BE2C (cell line): ENCODE results near the gene LINC00237.

ENCODE experiments used
- DNase-seq: peaks from one replicate; pipeline ENCODE4 v3.0.0-alpha.2; 2020
- H3K27me3 ChIP-seq: fragments of 250-450 bp; sonication (Bioruptor Pico); 2 replicates; pipeline ENCODE4 v1.5.1; 2020; ENCODE audit warnings: mild to moderate bottlenecking
- H3K36me3 ChIP-seq: fragments of 250-450 bp; sonication (Bioruptor Pico); 2 replicates; pipeline ENCODE4 v1.5.1; 2020; ENCODE audit warnings: mild to moderate bottlenecking
- H3K4me1 ChIP-seq: fragments of 250-450 bp; sonication (Bioruptor Pico); 2 replicates; pipeline ENCODE4 v1.5.1; 2020
- H3K4me3 ChIP-seq: 2 replicates; pipeline ENCODE4 v1.5.1; 2011; ENCODE audit warnings: low read depth, low read length
- H3K9me3 ChIP-seq: fragments of 250-450 bp; sonication (Bioruptor Pico); 2 replicates; pipeline ENCODE4 v1.5.1; 2020
- CTCF ChIP-seq: IDR thresholded peaks from 2 replicates; pipeline ENCODE4 v1.5.1; 2012; ENCODE audit warnings: mild to moderate bottlenecking, low read depth, low read length

Gene LINC00237

GRCh38 chr20:21096321-21097043 is 9.7 kb downstream of the LINC00237 start:
- no peaks in the 10 kb centered on the region for H3K36me3 ChIP-seq
- H3K4me3 ChIP-seq: peak overlapping the region; percentile 14; the same call in 1 of the 2 replicates
- no peaks in the 10 kb centered on the region for H3K9me3 ChIP-seq
- TF ChIP-seq CTCF: no peak
- peaks cover 7% of the 10 kb centered on the region; the same call in 1 of the 2 replicates for H3K27me3 ChIP-seq
- peak; percentile 67 for DNase-seq
- peaks cover 4% of the 10 kb centered on the region; the same call in 1 of the 2 replicates for H3K4me1 ChIP-seq

GRCh38 chr20:21092806-21093205 is 13.4 kb downstream of the LINC00237 start:
- no peak overlapping the region for H3K4me3 ChIP-seq
- TF ChIP-seq CTCF: no peak
- no peaks in the 10 kb centered on the region for H3K36me3 ChIP-seq
- no peaks in the 10 kb centered on the region for H3K9me3 ChIP-seq
- DNase-seq: no peak
- no peaks in the 10 kb centered on the region for H3K27me3 ChIP-seq
- H3K4me1 ChIP-seq: peaks cover 4% of the 10 kb centered on the region; the same call in 1 of the 2 replicates

- no peak for TF ChIP-seq CTCF
- Histone ChIP-seq H3K4me3 (no peak overlapping the region), H3K27me3 (no peaks in the 10 kb centered on the region), H3K9me3 (no peaks in the 10 kb centered on the region), H3K36me3 (no peaks in the 10 kb centered on the region), H3K4me1 (no peaks in the 10 kb centered on the region)
- no peak for DNase-seq
Measured at GRCh38 chr20:21090721-21091120, 15.4 kb downstream of the LINC00237 start.

- Histone ChIP-seq H3K4me1 (no peaks in the 10 kb centered on the region), H3K4me3 (no peak overlapping the region), H3K27me3 (no peaks in the 10 kb centered on the region), H3K9me3 (no peaks in the 10 kb centered on the region), H3K36me3 (no peaks in the 10 kb centered on the region)
- DNase-seq: no peak
- TF ChIP-seq CTCF: no peak
Measured at GRCh38 chr20:21090111-21090618, 16.0 kb downstream of the LINC00237 start.

- no peaks in the 10 kb centered on the region for H3K27me3 ChIP-seq
- H3K36me3 ChIP-seq: no peaks in the 10 kb centered on the region
- H3K4me3 ChIP-seq: no peak overlapping the region
- no peak for DNase-seq
- H3K4me1 ChIP-seq: no peaks in the 10 kb centered on the region
- no peaks in the 10 kb centered on the region for H3K9me3 ChIP-seq
- no peak for TF ChIP-seq CTCF
Measured at GRCh38 chr20:21089391-21089790, 16.8 kb downstream of the LINC00237 start.

- H3K4me1 ChIP-seq: no peaks in the 10 kb centered on the region
- DNase-seq: no peak
- no peaks in the 10 kb centered on the region for H3K36me3 ChIP-seq
- no peak for TF ChIP-seq CTCF
- no peak overlapping the region for H3K4me3 ChIP-seq
- H3K27me3 ChIP-seq: no peaks in the 10 kb centered on the region
- H3K9me3 ChIP-seq: no peaks in the 10 kb centered on the region
Measured at GRCh38 chr20:21087862-21088540, 18.2 kb downstream of the LINC00237 start.
